WTC11 (cell line): ENCODE results near the gene TMEM130. TPM values are rescaled to one million over a fixed set of nuclear protein-coding genes. Genes with fewer than 3 reads are reported as not detected.

Experiments
- ATAC-seq: fragments of 200-7000 bp; cut with Tn5 transposase; 2 replicates; pipeline ENCODE4 v1.10.0; 2021; ENCODE audit warnings: mild to moderate bottlenecking, moderate library complexity
- CTCF ChIA-PET: fragments of 300-600 bp; sonication (Branson Sonifier 250); formaldehyde crosslinking; loops from one replicate; lab custom pipeline; 2021; ENCODE audit warnings: antibody characterized with exemption; lab: Charles Lee
- POLR2A ChIA-PET: fragments of 350-600 bp; sonication (Branson Sonifier 250); formaldehyde crosslinking; loops from one replicate; lab custom pipeline; 2021; ENCODE audit warnings: antibody characterized with exemption; lab: Charles Lee
- DNase-seq: peaks from one replicate; pipeline ENCODE4 v3.0.0; 2021; ENCODE audit warnings: low spot score
- H3K27ac Mint-ChIP-seq: 2 replicates; pipeline ENCODE4 v1.8.0; 2021; ENCODE audit warnings: mixed read lengths
- H3K27me3 Mint-ChIP-seq: 2 replicates; pipeline ENCODE4 v1.8.0; 2021; ENCODE audit warnings: low read depth, mild to moderate bottlenecking, moderate library complexity, mixed read lengths
- H3K36me3 Mint-ChIP-seq: 2 replicates; pipeline ENCODE4 v1.8.0; 2021; ENCODE audit warnings: mixed read lengths
- H3K4me1 Mint-ChIP-seq: 2 replicates; pipeline ENCODE4 v1.8.0; 2022; ENCODE audit warnings: mixed read lengths
- H3K4me3 Mint-ChIP-seq: 2 replicates; pipeline ENCODE4 v1.8.0; 2021; ENCODE audit warnings: mild to moderate bottlenecking, moderate library complexity, mixed read lengths
- H3K9me3 Mint-ChIP-seq: 2 replicates; pipeline ENCODE4 v1.8.0; 2021; ENCODE audit warnings: mixed read lengths
- CDX4 ChIP-seq: fragments of 250-450 bp; sonication (Bioruptor Pico); IDR thresholded peaks from 2 replicates; pipeline ENCODE4 v1.9.0; 2021; ENCODE audit warnings: moderate library complexity, mild to moderate bottlenecking, inconsistent platforms, borderline replicate concordance
- ELF4 ChIP-seq: sonication (generic); formaldehyde crosslinking; IDR thresholded peaks from 2 replicates; pipeline ENCODE4 v1.8.1; 2022; ENCODE audit warnings: low read depth, mild to moderate bottlenecking, moderate library complexity, missing genetic modification reagents
- GRHL2 ChIP-seq: fragments of 250-450 bp; sonication (Bioruptor Pico); IDR thresholded peaks from 2 replicates; pipeline ENCODE4 v1.8.0; 2022; ENCODE audit warnings: mild to moderate bottlenecking, moderate library complexity; ENCODE audit not compliant: insufficient replicate concordance, severe bottlenecking
- GTF2I ChIP-seq: fragments of 250-450 bp; sonication (Bioruptor Pico); conservative IDR thresholded peaks from 2 replicates; pipeline ENCODE4 v1.4.0; 2021; ENCODE audit warnings: mild to moderate bottlenecking
- HMGA2 ChIP-seq: fragments of 250-450 bp; sonication (Bioruptor Pico); IDR thresholded peaks from 2 replicates; pipeline ENCODE4 v1.4.0; 2021; ENCODE audit warnings: mild to moderate bottlenecking, moderate library complexity
- KAT7 ChIP-seq: sonication (generic); formaldehyde crosslinking; IDR thresholded peaks from 2 replicates; pipeline ENCODE4 v1.8.1; 2023; ENCODE audit warnings: missing genetic modification reagents, mild to moderate bottlenecking, borderline replicate concordance
- MXD4 ChIP-seq: fragments of 250-450 bp; sonication (Bioruptor Pico); IDR thresholded peaks from 2 replicates; pipeline ENCODE4 v1.8.0; 2021; ENCODE audit warnings: mild to moderate bottlenecking, moderate library complexity, borderline replicate concordance
- MYBL2 ChIP-seq: sonication (generic); formaldehyde crosslinking; IDR thresholded peaks from 2 replicates; pipeline ENCODE4 v1.8.1; 2023; ENCODE audit warnings: mild to moderate bottlenecking, moderate library complexity, missing genetic modification reagents
- SMAD3 ChIP-seq: sonication (generic); formaldehyde crosslinking; IDR thresholded peaks from 2 replicates; pipeline ENCODE4 v1.8.0; 2022; ENCODE audit warnings: missing genetic modification reagents, mild to moderate bottlenecking, borderline replicate concordance
- SOX15 ChIP-seq: fragments of 250-450 bp; sonication (Bioruptor Pico); IDR thresholded peaks from 2 replicates; pipeline ENCODE4 v1.9.0; 2021; ENCODE audit warnings: mild to moderate bottlenecking
- TCF7 ChIP-seq: sonication (generic); formaldehyde crosslinking; IDR thresholded peaks from 2 replicates; pipeline ENCODE4 v1.8.0; 2022; ENCODE audit warnings: mild to moderate bottlenecking, low read depth, missing genetic modification reagents, moderate library complexity
- TEAD1 ChIP-seq: sonication (generic); formaldehyde crosslinking; IDR thresholded peaks from 2 replicates; pipeline ENCODE4 v1.8.0; 2022; ENCODE audit warnings: mild to moderate bottlenecking, missing genetic modification reagents
- ZNF138 ChIP-seq: sonication (generic); formaldehyde crosslinking; conservative IDR thresholded peaks from 2 replicates; pipeline ENCODE4 v1.8.1; 2022; ENCODE audit warnings: mild to moderate bottlenecking, moderate library complexity, missing genetic modification reagents
- ZNF281 ChIP-seq: sonication (generic); formaldehyde crosslinking; IDR thresholded peaks from 2 replicates; pipeline ENCODE4 v1.8.0; 2023; ENCODE audit warnings: mild to moderate bottlenecking, missing genetic modification reagents
- ZNF317 ChIP-seq: sonication (generic); formaldehyde crosslinking; IDR thresholded peaks from 2 replicates; pipeline ENCODE4 v1.8.1; 2023; ENCODE audit warnings: low read depth, mild to moderate bottlenecking, moderate library complexity, missing genetic modification reagents, borderline replicate concordance
- ZNF416 ChIP-seq: fragments of 250-450 bp; sonication (Bioruptor Pico); IDR thresholded peaks from 2 replicates; pipeline ENCODE4 v1.9.0; 2021; ENCODE audit warnings: mild to moderate bottlenecking, inconsistent platforms
- total RNA-seq: library from RNA; stranded (reverse); gene quantifications from 3 replicates; pipeline ENCODE4 v1.2.3, GENCODE V29; 2021
- TF ChIP-seq, protein P1 (sequence below): sonication (generic); formaldehyde crosslinking; IDR thresholded peaks from 2 replicates; pipeline ENCODE4 v1.8.0; 2023; ENCODE audit warnings: missing genetic modification reagents
- TF ChIP-seq, protein P2 (sequence below): sonication (generic); formaldehyde crosslinking; IDR thresholded peaks from 2 replicates; pipeline ENCODE4 v1.8.1; 2023; ENCODE audit warnings: mild to moderate bottlenecking, missing genetic modification reagents
- TF ChIP-seq, protein P3 (sequence below): sonication (generic); formaldehyde crosslinking; IDR thresholded peaks from 2 replicates; pipeline ENCODE4 v1.8.0; 2023; ENCODE audit warnings: missing genetic modification reagents, mild to moderate bottlenecking, borderline replicate concordance
- TF ChIP-seq, protein P4 (sequence below): sonication (generic); formaldehyde crosslinking; IDR thresholded peaks from 2 replicates; pipeline ENCODE4 v1.8.1; 2023; ENCODE audit warnings: mild to moderate bottlenecking, missing genetic modification reagents

TMEM130 gene
- total RNA-seq, 1 experiment from 2014 or later = 3.2 TPM

GRCh38 chr7:98823226-98823625, 46.6 kb downstream of the TMEM130 start (continued):
- no peak for TF ChIP-seq ZNF281 (CRISPR knock-in tag)
- TF ChIP-seq, all 79 proteins: peak for 0

DNA sequence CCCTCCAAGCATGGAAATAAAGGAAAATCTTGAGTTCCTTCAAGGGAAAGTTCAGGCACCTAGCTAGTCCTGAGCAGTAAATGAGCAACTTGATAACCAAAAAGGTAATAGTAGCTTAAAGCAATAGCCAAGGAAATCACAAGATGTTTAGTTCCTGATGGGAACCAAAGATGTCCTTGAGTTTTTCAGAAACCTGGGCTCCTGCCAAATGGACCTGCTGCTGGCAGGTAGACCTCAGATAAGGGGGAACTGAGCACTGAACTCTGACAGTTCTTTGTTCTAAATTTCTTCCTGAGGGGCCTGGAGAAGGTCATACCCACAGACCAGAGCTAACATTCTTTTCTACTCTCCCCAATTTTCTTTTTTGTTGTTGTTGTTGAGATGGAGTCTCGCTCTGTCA, 48.5 kb downstream of the TMEM130 start:
- peaks cover 6% of the 10 kb centered on the region; the same call in 1 of the 2 replicates for H3K9me3 Mint-ChIP-seq
- no peaks in the 10 kb centered on the region for H3K27me3 Mint-ChIP-seq
- H3K27ac Mint-ChIP-seq = no peak overlapping the region
- H3K4me3 Mint-ChIP-seq = no peak overlapping the region
- TF ChIP-seq CDX4 = no peak
- no peak for TF ChIP-seq GRHL2 (CRISPR knock-in tag)
- TF ChIP-seq, protein P1, sequence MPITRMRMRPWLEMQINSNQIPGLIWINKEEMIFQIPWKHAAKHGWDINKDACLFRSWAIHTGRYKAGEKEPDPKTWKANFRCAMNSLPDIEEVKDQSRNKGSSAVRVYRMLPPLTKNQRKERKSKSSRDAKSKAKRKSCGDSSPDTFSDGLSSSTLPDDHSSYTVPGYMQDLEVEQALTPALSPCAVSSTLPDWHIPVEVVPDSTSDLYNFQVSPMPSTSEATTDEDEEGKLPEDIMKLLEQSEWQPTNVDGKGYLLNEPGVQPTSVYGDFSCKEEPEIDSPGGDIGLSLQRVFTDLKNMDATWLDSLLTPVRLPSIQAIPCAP = no peak
- no peak for TF ChIP-seq MYBL2
- no peak for TF ChIP-seq SMAD3 (CRISPR knock-in tag)
- TF ChIP-seq TCF7 (CRISPR knock-in tag) = no peak
- TF ChIP-seq, all 79 proteins: peak for 0
- H3K36me3 Mint-ChIP-seq = no peaks in the 10 kb centered on the region
- peaks cover 14% of the 10 kb centered on the region for H3K4me1 Mint-ChIP-seq
- ChIA-PET CTCF (interaction anchor here (5.2 kb wide), 1 partner anchor 10 kb away, joined by 37 read pairs; no protein-coding TSS in a partner anchor), POLR2A (no interaction called here)
- ATAC-seq = no peak
- DNase-seq = no peak

GRCh38 chr7:98816967-98817710, 52.7 kb downstream of the TMEM130 start:
- ATAC-seq (no peak), DNase-seq (no peak)
- Mint-ChIP-seq H3K27ac (no peak overlapping the region), H3K27me3 (peaks cover 3% of the 10 kb centered on the region), H3K36me3 (no peaks in the 10 kb centered on the region), H3K4me1 (peaks cover 9% of the 10 kb centered on the region; the same call in 1 of the 2 replicates), H3K4me3 (no peak overlapping the region), H3K9me3 (no peaks in the 10 kb centered on the region)
- ChIA-PET CTCF (interaction anchor here (0.7 to 1.5 kb wide), 2 partner anchors 14 to 72 kb away, joined by 3 to 4 read pairs; no protein-coding TSS in a partner anchor), POLR2A (no interaction called here)
- TF ChIP-seq ZNF317 (CRISPR knock-in tag) (no peak), SOX15 (no peak), TEAD1 (CRISPR knock-in tag) (no peak), ZNF416 (CRISPR knock-in tag) (no peak), MXD4 (CRISPR knock-in tag) (no peak), GTF2I (no peak), ZNF138 (CRISPR knock-in tag) (no peak), ELF4 (CRISPR knock-in tag) (no peak), KAT7 (no peak), HMGA2 (no peak)
- TF ChIP-seq, protein P2, sequence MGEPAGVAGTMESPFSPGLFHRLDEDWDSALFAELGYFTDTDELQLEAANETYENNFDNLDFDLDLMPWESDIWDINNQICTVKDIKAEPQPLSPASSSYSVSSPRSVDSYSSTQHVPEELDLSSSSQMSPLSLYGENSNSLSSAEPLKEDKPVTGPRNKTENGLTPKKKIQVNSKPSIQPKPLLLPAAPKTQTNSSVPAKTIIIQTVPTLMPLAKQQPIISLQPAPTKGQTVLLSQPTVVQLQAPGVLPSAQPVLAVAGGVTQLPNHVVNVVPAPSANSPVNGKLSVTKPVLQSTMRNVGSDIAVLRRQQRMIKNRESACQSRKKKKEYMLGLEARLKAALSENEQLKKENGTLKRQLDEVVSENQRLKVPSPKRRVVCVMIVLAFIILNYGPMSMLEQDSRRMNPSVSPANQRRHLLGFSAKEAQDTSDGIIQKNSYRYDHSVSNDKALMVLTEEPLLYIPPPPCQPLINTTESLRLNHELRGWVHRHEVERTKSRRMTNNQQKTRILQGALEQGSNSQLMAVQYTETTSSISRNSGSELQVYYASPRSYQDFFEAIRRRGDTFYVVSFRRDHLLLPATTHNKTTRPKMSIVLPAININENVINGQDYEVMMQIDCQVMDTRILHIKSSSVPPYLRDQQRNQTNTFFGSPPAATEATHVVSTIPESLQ (CRISPR knock-in tag) = no peak
- TF ChIP-seq, protein P3, sequence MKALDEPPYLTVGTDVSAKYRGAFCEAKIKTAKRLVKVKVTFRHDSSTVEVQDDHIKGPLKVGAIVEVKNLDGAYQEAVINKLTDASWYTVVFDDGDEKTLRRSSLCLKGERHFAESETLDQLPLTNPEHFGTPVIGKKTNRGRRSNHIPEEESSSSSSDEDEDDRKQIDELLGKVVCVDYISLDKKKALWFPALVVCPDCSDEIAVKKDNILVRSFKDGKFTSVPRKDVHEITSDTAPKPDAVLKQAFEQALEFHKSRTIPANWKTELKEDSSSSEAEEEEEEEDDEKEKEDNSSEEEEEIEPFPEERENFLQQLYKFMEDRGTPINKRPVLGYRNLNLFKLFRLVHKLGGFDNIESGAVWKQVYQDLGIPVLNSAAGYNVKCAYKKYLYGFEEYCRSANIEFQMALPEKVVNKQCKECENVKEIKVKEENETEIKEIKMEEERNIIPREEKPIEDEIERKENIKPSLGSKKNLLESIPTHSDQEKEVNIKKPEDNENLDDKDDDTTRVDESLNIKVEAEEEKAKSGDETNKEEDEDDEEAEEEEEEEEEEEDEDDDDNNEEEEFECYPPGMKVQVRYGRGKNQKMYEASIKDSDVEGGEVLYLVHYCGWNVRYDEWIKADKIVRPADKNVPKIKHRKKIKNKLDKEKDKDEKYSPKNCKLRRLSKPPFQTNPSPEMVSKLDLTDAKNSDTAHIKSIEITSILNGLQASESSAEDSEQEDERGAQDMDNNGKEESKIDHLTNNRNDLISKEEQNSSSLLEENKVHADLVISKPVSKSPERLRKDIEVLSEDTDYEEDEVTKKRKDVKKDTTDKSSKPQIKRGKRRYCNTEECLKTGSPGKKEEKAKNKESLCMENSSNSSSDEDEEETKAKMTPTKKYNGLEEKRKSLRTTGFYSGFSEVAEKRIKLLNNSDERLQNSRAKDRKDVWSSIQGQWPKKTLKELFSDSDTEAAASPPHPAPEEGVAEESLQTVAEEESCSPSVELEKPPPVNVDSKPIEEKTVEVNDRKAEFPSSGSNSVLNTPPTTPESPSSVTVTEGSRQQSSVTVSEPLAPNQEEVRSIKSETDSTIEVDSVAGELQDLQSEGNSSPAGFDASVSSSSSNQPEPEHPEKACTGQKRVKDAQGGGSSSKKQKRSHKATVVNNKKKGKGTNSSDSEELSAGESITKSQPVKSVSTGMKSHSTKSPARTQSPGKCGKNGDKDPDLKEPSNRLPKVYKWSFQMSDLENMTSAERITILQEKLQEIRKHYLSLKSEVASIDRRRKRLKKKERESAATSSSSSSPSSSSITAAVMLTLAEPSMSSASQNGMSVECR (CRISPR knock-in tag) = no peak
- TF ChIP-seq, protein P4, sequence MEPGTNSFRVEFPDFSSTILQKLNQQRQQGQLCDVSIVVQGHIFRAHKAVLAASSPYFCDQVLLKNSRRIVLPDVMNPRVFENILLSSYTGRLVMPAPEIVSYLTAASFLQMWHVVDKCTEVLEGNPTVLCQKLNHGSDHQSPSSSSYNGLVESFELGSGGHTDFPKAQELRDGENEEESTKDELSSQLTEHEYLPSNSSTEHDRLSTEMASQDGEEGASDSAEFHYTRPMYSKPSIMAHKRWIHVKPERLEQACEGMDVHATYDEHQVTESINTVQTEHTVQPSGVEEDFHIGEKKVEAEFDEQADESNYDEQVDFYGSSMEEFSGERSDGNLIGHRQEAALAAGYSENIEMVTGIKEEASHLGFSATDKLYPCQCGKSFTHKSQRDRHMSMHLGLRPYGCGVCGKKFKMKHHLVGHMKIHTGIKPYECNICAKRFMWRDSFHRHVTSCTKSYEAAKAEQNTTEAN (CRISPR knock-in tag) = no peak
